GM18499 (cell line): ENCODE data around the gene ZNF35.

ENCODE experiments used
- ATAC-seq: cut with Tn5 transposase; IDR thresholded peaks from one replicate; pipeline ENCODE4 v1.9.1; 2021; ENCODE audit warnings: moderate number of reproducible peaks; ENCODE audit not compliant: insufficient read depth, unreplicated experiment

ZNF35 gene

DNA sequence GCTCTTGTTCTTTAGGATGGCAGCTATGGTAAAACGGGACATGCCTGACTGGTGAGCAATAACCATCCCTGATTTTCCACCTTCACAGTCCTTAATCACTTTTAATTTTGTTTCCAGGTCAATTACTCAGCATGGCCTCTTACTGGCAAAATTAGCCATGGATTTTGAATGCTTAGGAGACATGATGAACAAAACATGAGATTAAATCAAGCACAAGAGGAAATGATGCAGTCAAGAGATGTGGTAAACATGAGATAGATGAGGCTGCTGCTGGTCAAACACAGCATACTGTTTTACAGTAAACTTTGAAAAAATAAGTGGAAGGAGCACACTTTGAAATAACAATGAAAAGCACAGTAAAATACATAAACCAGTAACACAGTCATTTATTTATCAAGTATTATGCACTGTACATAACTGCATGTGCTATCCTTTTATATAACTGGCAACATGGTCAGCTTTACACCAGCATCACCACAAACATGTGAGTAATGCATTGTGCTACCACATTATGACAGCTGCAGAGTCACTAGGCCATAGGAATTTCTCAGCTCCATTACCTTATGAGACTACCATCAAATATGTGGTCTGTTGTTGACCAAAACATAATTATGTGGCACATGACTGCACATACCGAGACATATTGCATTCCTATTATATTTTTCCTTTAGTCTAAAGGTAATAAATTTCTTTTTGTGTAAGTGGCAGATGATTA lies 33.8 kb downstream of the ZNF35 start:
- ATAC-seq: no peak

DNA sequence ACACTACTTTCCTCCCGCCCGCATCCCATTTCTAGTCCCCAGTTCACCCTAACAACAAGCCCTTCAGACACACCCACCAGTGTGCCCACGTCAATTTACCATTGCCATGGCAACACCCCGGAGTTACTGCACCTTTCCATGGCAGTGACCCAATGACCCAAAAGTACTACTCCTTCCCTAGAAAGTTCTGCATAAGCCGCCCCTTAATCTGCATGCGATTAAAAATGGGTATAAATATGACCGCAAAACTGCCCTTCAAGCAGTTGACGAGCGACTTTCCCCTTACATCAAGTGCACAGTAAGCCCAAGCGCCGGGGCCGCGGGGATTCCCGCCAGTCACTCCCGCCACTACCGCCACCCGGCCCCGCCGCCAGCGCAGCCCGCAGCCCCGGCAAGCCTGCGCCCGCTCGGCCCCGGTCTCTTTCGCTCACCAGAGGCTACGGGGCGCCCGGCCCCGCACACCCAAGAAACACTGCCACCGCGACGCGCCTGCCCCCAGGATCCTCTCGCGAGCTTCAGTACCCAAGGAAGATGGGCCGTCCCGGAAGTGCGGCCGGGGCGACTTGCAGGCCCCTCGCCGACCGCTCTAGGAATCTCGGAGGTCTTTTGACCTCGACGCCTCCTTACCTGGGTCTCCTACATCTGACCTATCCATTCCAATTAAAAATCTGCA lies 36.7 kb downstream of the ZNF35 start:
- no peak for ATAC-seq

DNA sequence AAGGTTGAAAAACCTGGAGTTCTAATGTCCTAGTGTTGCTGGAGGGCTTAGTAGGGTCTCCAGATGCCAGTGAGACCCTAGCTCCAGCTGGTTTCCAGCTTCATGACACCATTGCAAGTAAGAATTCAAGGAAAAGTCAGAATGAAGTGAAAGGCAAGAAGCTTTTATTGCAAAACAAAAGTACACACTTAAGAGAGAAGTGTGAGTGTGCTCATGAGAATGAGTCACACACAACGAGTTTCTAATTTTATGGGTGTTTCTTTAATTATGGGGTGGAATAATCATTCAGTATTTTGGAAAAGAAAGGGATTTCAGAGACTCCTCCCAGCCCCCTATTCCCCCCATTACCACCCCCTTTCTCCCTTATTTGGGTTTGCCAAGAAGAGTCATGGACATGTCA lies 39.4 kb downstream of the ZNF35 start:
- ATAC-seq: no peak
